ENCODE data around the gene KCTD10. TPM values are rescaled to one million over a fixed set of nuclear protein-coding genes. Genes with fewer than 3 reads are reported as not detected.
"Not testable (repeated sequence)": the region's sequence is repeated elsewhere in the genome, so short reads cannot be mapped to it uniquely, and the experiment has no call there.

Gene KCTD10
- total RNA-seq, 2 donors from 2014 or later = 53.5 to 56.9 TPM

DNA sequence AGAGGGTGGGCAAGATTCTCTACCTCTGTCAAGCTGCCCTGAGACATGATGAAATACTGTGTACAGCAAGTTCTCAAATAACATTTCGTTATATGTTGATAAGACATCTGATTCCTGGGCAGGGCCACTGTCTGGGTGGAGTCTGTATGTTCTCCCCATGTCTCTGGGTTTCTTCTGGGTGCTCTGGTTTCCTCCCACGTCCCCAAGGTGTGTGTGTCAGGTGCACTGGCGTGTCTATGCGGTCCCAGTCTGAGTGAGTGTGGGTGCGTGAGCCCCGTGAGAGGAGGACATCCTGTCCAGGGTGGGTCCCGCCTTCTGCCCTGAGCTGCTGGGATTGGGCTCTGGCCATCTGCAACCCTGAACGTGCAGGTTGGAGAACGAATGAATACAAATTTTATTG is 29.6 kb downstream of the KCTD10 start:
- no peak for DNase-seq (ENCODE audit: low spot score in 2 of 2)
- Mint-ChIP-seq H3K27ac (no peak overlapping the region), H3K9me3 (no peaks in the 10 kb centered on the region), H3K36me3 (no peaks in the 10 kb centered on the region)
- no peak for ATAC-seq

GRCh38 chr12:109446869-109447268 is 30.2 kb downstream of the KCTD10 start:
- ATAC-seq = no peak

GRCh38 chr12:109445191-109445609 is 31.9 kb downstream of the KCTD10 start:
- H3K36me3 Mint-ChIP-seq = no peaks in the 10 kb centered on the region
- H3K27ac Mint-ChIP-seq = no peak overlapping the region
- no peaks in the 10 kb centered on the region for H3K9me3 Mint-ChIP-seq
- ATAC-seq = no peak
- DNase-seq (ENCODE audit: low spot score in 2 of 2) = no peak

More at GRCh38 chr12:109446869-109447268, 30.2 kb downstream of the KCTD10 start:
- Mint-ChIP-seq H3K36me3 (no peaks in the 10 kb centered on the region), H3K9me3 (no peaks in the 10 kb centered on the region), H3K27ac (no peak overlapping the region)
- DNase-seq (ENCODE audit: low spot score in 2 of 2) = no peak

GRCh38 chr12:109444259-109444658 is 32.8 kb downstream of the KCTD10 start:
- no peak for DNase-seq (ENCODE audit: low spot score in 2 of 2)
- Mint-ChIP-seq H3K36me3 (no peaks in the 10 kb centered on the region), H3K9me3 (no peaks in the 10 kb centered on the region), H3K27ac (no peak overlapping the region)
- ATAC-seq = no peak

DNA sequence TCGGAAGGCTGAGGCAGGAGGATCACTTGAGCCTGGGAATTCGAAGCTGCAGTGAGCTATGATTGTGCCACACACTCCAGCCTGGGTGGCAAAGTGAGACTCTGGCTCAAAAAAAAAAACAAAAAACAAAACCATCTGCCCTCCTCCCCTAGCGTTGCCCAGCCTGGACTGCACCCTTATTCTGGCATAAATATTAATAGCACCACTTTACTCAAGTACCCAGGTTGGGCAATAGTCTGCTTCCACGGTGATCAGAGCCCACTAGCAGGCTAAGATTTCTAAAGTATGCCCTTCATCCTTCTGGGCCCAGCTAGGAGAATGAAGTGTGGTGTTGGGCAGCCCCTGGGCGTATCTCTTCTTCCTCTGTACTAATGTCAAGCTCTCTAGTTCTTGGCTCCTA is 33.3 kb downstream of the KCTD10 start:
- Mint-ChIP-seq H3K36me3 (no peaks in the 10 kb centered on the region), H3K27ac (no peak overlapping the region), H3K9me3 (no peaks in the 10 kb centered on the region)
- DNase-seq (ENCODE audit: low spot score in 2 of 2) = no peak
- ATAC-seq = no peak

DNA sequence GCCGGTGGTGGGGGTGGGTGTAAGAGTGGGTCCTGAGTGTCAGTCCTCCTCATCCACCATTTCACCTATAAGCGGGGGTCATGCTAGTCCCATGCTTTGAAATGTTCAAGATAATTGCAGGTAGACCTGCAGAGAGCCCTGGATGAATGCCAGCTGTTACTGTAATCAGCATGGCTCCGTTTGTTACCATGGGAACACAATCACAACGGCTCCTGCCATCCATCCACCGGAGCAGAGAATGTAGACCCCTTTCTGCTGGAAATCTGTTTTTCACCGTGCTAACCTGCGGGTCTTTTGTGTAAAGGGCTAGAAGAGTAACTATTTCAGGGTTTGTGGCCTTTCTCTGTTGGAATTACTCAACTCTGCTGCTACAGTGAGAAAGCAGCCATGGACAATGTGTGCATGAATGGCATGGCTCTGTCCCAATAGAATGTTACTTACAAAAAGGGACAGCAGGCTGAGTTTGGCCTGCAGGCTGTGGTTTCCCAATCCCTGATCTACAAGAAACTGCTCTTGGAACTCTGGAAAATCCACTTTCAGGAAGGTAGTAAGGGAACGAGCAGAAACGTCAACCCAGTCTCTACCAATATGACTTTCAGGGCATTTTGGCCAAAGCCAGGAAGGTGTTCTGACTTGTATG is 36.1 kb downstream of the KCTD10 start:
- ATAC-seq (no peak), DNase-seq (ENCODE audit: low spot score in 2 of 2) (no peak)
- no peak overlapping the region for H3K27ac Mint-ChIP-seq
- no peaks in the 10 kb centered on the region for H3K9me3 Mint-ChIP-seq
- H3K36me3 Mint-ChIP-seq = no peaks in the 10 kb centered on the region

- not testable (repeated sequence) for H3K27ac Mint-ChIP-seq; ATAC-seq; H3K36me3 Mint-ChIP-seq; H3K9me3 Mint-ChIP-seq; DNase-seq (ENCODE audit: low spot score in 2 of 2)
Observed at GRCh38 chr12:109439951-109440350, 37.1 kb downstream of the KCTD10 start.

DNA sequence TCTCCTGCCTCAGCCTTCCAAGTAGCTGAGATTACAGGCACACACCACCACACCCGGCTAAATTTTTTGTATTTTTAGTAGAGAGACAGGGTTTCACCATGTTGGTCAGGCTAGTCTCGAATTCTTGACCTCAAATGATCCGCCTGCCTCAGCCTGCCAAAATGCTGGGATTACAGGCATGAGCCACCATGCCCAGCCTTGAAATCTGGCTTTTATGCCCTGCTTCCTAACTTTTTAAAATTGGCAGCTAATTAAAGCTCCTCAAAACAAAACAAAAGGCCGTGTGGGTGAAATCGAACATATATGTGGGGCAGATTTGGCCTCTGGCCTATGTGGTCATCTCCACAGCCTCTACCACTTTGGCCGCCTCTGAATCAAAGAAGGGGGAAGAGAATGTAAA is 37.9 kb downstream of the KCTD10 start:
- Mint-ChIP-seq H3K27ac (no peak overlapping the region), H3K36me3 (no peaks in the 10 kb centered on the region), H3K9me3 (no peaks in the 10 kb centered on the region)
- DNase-seq (ENCODE audit: low spot score in 2 of 2) = no peak
- no peak for ATAC-seq

GRCh38 chr12:109436188-109436560 is 40.9 kb downstream of the KCTD10 start:
- Mint-ChIP-seq H3K9me3 (no peaks in the 10 kb centered on the region), H3K27ac (no peak overlapping the region), H3K36me3 (no peaks in the 10 kb centered on the region)
- no peak for ATAC-seq
- no peak for DNase-seq (ENCODE audit: low spot score in 2 of 2)

GRCh38 chr12:109435428-109436187 is 41.5 kb downstream of the KCTD10 start:
- Mint-ChIP-seq H3K9me3 (no peaks in the 10 kb centered on the region), H3K36me3 (no peaks in the 10 kb centered on the region), H3K27ac (no peak overlapping the region)
- ATAC-seq = no peak
- DNase-seq (ENCODE audit: low spot score in 2 of 2) = no peak

DNA sequence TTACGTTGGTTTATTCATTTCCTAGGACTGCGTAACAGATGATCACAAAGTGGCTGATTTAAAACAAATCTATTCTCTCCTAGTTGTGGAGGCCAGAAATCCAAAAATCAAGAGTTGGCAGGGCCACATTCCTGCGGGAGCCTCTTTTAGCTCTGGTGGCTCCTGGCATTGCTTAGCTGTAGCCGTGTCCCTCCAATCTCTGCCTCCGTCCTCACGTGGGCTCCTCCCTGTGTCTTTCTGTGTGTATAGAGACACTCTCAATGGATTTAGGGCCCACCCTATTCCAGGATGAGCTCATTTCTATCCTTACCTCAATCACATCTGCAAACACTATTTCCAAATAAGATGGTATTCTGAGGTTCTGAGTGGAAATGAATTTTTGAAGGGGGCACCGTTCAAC is 42.5 kb downstream of the KCTD10 start:
- H3K36me3 Mint-ChIP-seq = no peaks in the 10 kb centered on the region
- ATAC-seq = no peak
- no peaks in the 10 kb centered on the region for H3K9me3 Mint-ChIP-seq
- no peak for DNase-seq (ENCODE audit: low spot score in 2 of 2)
- H3K27ac Mint-ChIP-seq = no peak overlapping the region

- no peak for ATAC-seq
- H3K9me3 Mint-ChIP-seq = no peaks in the 10 kb centered on the region
- DNase-seq (ENCODE audit: low spot score in 2 of 2) = no peak
- no peaks in the 10 kb centered on the region for H3K36me3 Mint-ChIP-seq
- peak overlapping the region in 1 of 2 donors; percentile 14 for H3K27ac Mint-ChIP-seq
Observed at GRCh38 chr12:109433618-109434017, 43.5 kb downstream of the KCTD10 start.

- Mint-ChIP-seq H3K27ac (no peak overlapping the region), H3K9me3 (no peaks in the 10 kb centered on the region), H3K36me3 (no peaks in the 10 kb centered on the region)
- DNase-seq (ENCODE audit: low spot score in 2 of 2) (peak; percentile 73 to 83), ATAC-seq (peak; percentile 77 to 80)
Observed at GRCh38 chr12:109432842-109433304, 44.2 kb downstream of the KCTD10 start.

DNA sequence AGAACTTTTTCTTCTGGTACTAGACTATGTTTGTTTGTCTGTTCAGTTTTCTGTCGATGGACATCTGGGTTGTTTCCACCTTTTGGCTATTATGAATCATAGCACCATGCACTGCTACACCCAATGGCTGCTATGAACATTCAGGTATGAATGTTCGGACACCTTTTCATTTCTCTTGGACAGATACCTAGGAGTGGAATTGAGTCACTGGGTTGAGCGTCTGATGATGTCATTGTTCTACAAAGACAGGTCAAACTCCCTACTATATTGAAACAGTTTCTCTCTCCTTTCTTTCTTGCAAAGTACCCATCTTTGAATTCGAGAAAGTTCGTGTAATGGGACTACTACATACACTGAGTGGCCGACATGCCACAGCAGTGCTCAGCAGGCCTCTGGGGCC is 44.7 kb downstream of the KCTD10 start:
- no peaks in the 10 kb centered on the region for H3K36me3 Mint-ChIP-seq
- ATAC-seq (no peak), DNase-seq (ENCODE audit: low spot score in 2 of 2) (no peak)
- H3K27ac Mint-ChIP-seq = no peak overlapping the region
- no peaks in the 10 kb centered on the region for H3K9me3 Mint-ChIP-seq

- H3K9me3 Mint-ChIP-seq = no peaks in the 10 kb centered on the region
- no peak overlapping the region for H3K27ac Mint-ChIP-seq
- no peaks in the 10 kb centered on the region for H3K36me3 Mint-ChIP-seq
- no peak for DNase-seq (ENCODE audit: low spot score in 2 of 2)
- no peak for ATAC-seq
Observed at GRCh38 chr12:109430244-109430643, 46.9 kb downstream of the KCTD10 start.

GRCh38 chr12:109428804-109429203 is 48.3 kb downstream of the KCTD10 start:
- ATAC-seq; H3K9me3 Mint-ChIP-seq; DNase-seq (ENCODE audit: low spot score in 2 of 2); H3K36me3 Mint-ChIP-seq; H3K27ac Mint-ChIP-seq: not testable (repeated sequence)

GRCh38 chr12:109428037-109428629 is 49.0 kb downstream of the KCTD10 start:
- Mint-ChIP-seq H3K36me3 (no peaks in the 10 kb centered on the region), H3K9me3 (no peaks in the 10 kb centered on the region), H3K27ac (no peak overlapping the region)
- DNase-seq (ENCODE audit: low spot score in 2 of 2) (peak; percentile 74 to 76), ATAC-seq (peak; percentile 89 to 91)
